ENCODE data around the gene ZNHIT3.

- TF ChIP-seq CTCF (IDR thresholded peaks at IDR 0.05) (no peak), POLR2A (IDR thresholded peaks at IDR 0.05) (no peak)
Observed at GRCh38 chr17:36525113-36525512, 38.6 kb downstream of the ZNHIT3 start.

All from thyroid gland (tissue), 4 donors.